H9 (cell line): ENCODE results near the gene HSD17B2. TPM values are rescaled to one million over a fixed set of nuclear protein-coding genes. Genes with fewer than 3 reads are reported as not detected.

Experiments used
- DNase-seq: peaks from one replicate; pipeline ENCODE4 v3.0.0-alpha.2; 2017
- H2AFZ ChIP-seq: one replicate; pipeline ENCODE4 v1.6.1; 2013; ENCODE audit warnings: mild to moderate bottlenecking, low read length, control low read depth, moderate library complexity
- H2AK5ac ChIP-seq: 2 replicates; pipeline ENCODE4 v1.6.1; 2013; ENCODE audit warnings: low read length, control low read depth, mixed read lengths; ENCODE audit not compliant: insufficient read length
- H2BK120ac ChIP-seq: one replicate; pipeline ENCODE4 v1.6.1; 2013; ENCODE audit warnings: low read depth, mild to moderate bottlenecking, low read length, control low read depth, inconsistent platforms; ENCODE audit not compliant: poor library complexity, severe bottlenecking
- H2BK12ac ChIP-seq: 2 replicates; pipeline ENCODE4 v1.6.1; 2013; ENCODE audit warnings: low read length, control low read depth, mixed read lengths, low read depth; ENCODE audit not compliant: insufficient read length
- H2BK15ac ChIP-seq: 2 replicates; pipeline ENCODE4 v1.6.1; 2013; ENCODE audit warnings: low read depth, low read length, control low read depth
- H2BK20ac ChIP-seq: one replicate; pipeline ENCODE4 v1.6.1; 2013; ENCODE audit warnings: low read depth, mild to moderate bottlenecking, low read length, control low read depth, inconsistent platforms; ENCODE audit not compliant: poor library complexity, severe bottlenecking
- H2BK5ac ChIP-seq: 2 replicates; pipeline ENCODE4 v1.6.1; 2013; ENCODE audit warnings: low read length, control low read depth, mixed read lengths; ENCODE audit not compliant: insufficient read length
- H3K14ac ChIP-seq: 2 replicates; pipeline ENCODE4 v1.6.1; 2013; ENCODE audit warnings: low read length, control low read depth; ENCODE audit not compliant: insufficient read depth
- H3K18ac ChIP-seq: 2 replicates; pipeline ENCODE4 v1.6.1; 2013; ENCODE audit warnings: low read depth, mild to moderate bottlenecking, mixed read lengths, low read length, control low read depth; ENCODE audit not compliant: insufficient read length
- H3K23ac ChIP-seq: 2 replicates; pipeline ENCODE4 v1.6.1; 2013; ENCODE audit warnings: low read length, control low read depth, mixed read lengths, low read depth; ENCODE audit not compliant: insufficient read length
- H3K23me2 ChIP-seq: 2 replicates; pipeline ENCODE4 v1.6.1; 2013; ENCODE audit warnings: low read depth, mild to moderate bottlenecking, mixed read lengths, low read length, control low read depth; ENCODE audit not compliant: insufficient read length, poor library complexity, severe bottlenecking
- H3K27ac ChIP-seq: 2 replicates; pipeline ENCODE4 v1.5.1; 2013; ENCODE audit warnings: low read length, control low read depth, mixed read lengths, low read depth; ENCODE audit not compliant: insufficient read length
- H3K27me3 ChIP-seq: 2 replicates; pipeline ENCODE4 v1.6.1; 2013; ENCODE audit warnings: low read length, control low read depth, inconsistent platforms; ENCODE audit not compliant: insufficient read depth
- H3K4ac ChIP-seq: 2 replicates; pipeline ENCODE4 v1.6.1; 2013; ENCODE audit warnings: low read depth, mild to moderate bottlenecking, control low read depth, inconsistent platforms, low read length, moderate library complexity
- H3K4me1 ChIP-seq: 2 replicates; pipeline ENCODE4 v1.6.1; 2013; ENCODE audit warnings: low read length, control low read depth, inconsistent platforms; ENCODE audit not compliant: insufficient read depth
- H3K4me2 ChIP-seq: 2 replicates; pipeline ENCODE4 v1.6.1; 2013; ENCODE audit warnings: low read length, control low read depth, mixed read lengths; ENCODE audit not compliant: insufficient read length, insufficient read depth
- H3K56ac ChIP-seq: 2 replicates; pipeline ENCODE4 v1.6.1; 2013; ENCODE audit warnings: low read depth, mild to moderate bottlenecking, mixed read lengths, low read length, control low read depth; ENCODE audit not compliant: insufficient read length
- H3K79me1 ChIP-seq: 2 replicates; pipeline ENCODE4 v1.6.1; 2013; ENCODE audit warnings: low read depth, mild to moderate bottlenecking, moderate library complexity, low read length, control low read depth, inconsistent platforms; ENCODE audit not compliant: insufficient read depth, poor library complexity, severe bottlenecking
- H3K79me2 ChIP-seq: 2 replicates; pipeline ENCODE4 v1.6.1; 2013; ENCODE audit warnings: low read length, control low read depth, inconsistent platforms; ENCODE audit not compliant: insufficient read depth
- H3K9ac ChIP-seq: 2 replicates; pipeline ENCODE4 v1.6.1; 2013; ENCODE audit warnings: low read length, control low read depth, mixed read lengths; ENCODE audit not compliant: insufficient read length; ENCODE audit errors: extremely low read depth
- H3K9me3 ChIP-seq: one replicate; pipeline ENCODE4 v1.6.1; 2013; ENCODE audit warnings: low read depth, low read length, inconsistent platforms; ENCODE audit not compliant: control insufficient read depth
- H3T11ph ChIP-seq: one replicate; pipeline ENCODE4 v1.6.1; 2013; ENCODE audit warnings: mild to moderate bottlenecking, low read length, control low read depth, inconsistent platforms
- H4K20me1 ChIP-seq: one replicate; pipeline ENCODE4 v1.6.1; 2013; ENCODE audit not compliant: control insufficient read depth, insufficient read length, insufficient read depth
- H4K5ac ChIP-seq: 2 replicates; pipeline ENCODE4 v1.6.1; 2013; ENCODE audit warnings: low read depth, mild to moderate bottlenecking, mixed read lengths, low read length, control low read depth; ENCODE audit not compliant: insufficient read length
- H4K8ac ChIP-seq: replicated peaks from 2 replicates; pipeline ENCODE4 v1.6.1; 2013; ENCODE audit warnings: low read length, control low read depth, mixed read lengths, low read depth; ENCODE audit not compliant: insufficient read length
- H4K91ac ChIP-seq: 2 replicates; pipeline ENCODE4 v1.6.1; 2013; ENCODE audit warnings: low read depth, mild to moderate bottlenecking, moderate library complexity, mixed read lengths, low read length, control low read depth; ENCODE audit not compliant: insufficient read length
- H3K27ac Mint-ChIP-seq, 3 experiments: 2 replicates in 2 of 3; 3 replicates in 1 of 3; pipeline ENCODE4 v1.8.0; 2020 to 2021; ENCODE audit warnings: mixed read lengths in 3 of 3, mild to moderate bottlenecking in 1 of 3, moderate library complexity in 1 of 3
- H3K27me3 Mint-ChIP-seq: 2 replicates; pipeline ENCODE4 v1.8.0; 2021; ENCODE audit warnings: low read depth, mild to moderate bottlenecking, moderate library complexity, mixed read lengths
- H3K36me3 Mint-ChIP-seq, 3 experiments: 2 replicates in 2 of 3; 3 replicates in 1 of 3; pipeline ENCODE4 v1.8.0; 2020 to 2021; ENCODE audit warnings: low read depth in 3 of 3, mixed read lengths in 3 of 3; ENCODE audit not compliant: insufficient read depth in 1 of 3
- H3K4me1 Mint-ChIP-seq, 2 experiments: 2 replicates each; pipeline ENCODE4 v1.8.0; 2020; ENCODE audit warnings: mixed read lengths in 2 of 2
- H3K4me3 Mint-ChIP-seq, 2 experiments: 2 replicates in 1 of 2; 3 replicates in 1 of 2; pipeline ENCODE4 v1.8.0; 2020 to 2021; ENCODE audit warnings: mild to moderate bottlenecking in 2 of 2, mixed read lengths in 2 of 2, moderate library complexity in 1 of 2
- H3K9me3 Mint-ChIP-seq, 2 experiments: 2 replicates in 1 of 2; 3 replicates in 1 of 2; pipeline ENCODE4 v1.8.0; 2020; ENCODE audit warnings: mild to moderate bottlenecking in 2 of 2, mixed read lengths in 2 of 2, moderate library complexity in 1 of 2
- WGBS: extraction: QIAGEN DNeasy Blood & Tissue Kit; methylation state at CpG from one replicate; pipeline ENCODE4 v1.1.7; 2013; ENCODE audit warnings: missing lambda C conversion rate, low lambda C conversion rate, mixed read lengths; ENCODE audit not compliant: insufficient read length; ENCODE audit errors: extremely low coverage; 5-methylcytosine and 5-hydroxymethylcytosine counted together
- total RNA-seq: library from RNA; stranded (reverse); gene quantifications from 2 replicates; pipeline ENCODE4 v1.2.1, GENCODE V29; 2021
- TF ChIP-seq, protein P1 (sequence below): fragments of 200-600 bp; sonication (generic); conservative IDR thresholded peaks from 3 replicates; pipeline ENCODE4 v1.8.0; 2021; ENCODE audit warnings: antibody characterized with exemption, mild to moderate bottlenecking

Gene HSD17B2
- total RNA-seq, 1 experiment from 2014 or later: not detected

GRCh38 chr16:81987706-81988105, 47.3 kb upstream of the HSD17B2 start:
- DNase-seq: no peak
- Histone ChIP-seq H3K27me3 (no peaks in the 10 kb centered on the region), H2BK12ac (no peak overlapping the region), H3K27ac (no peak overlapping the region), H3K9ac (no peak overlapping the region), H3K4me1 (no peaks in the 10 kb centered on the region), H3K9me3 (no peaks in the 10 kb centered on the region), H3K79me2 (no peaks in the 10 kb centered on the region), H3K14ac (no peak overlapping the region), H3K56ac (no peak overlapping the region), H4K5ac (no peak overlapping the region), H3K4me2 (no peak overlapping the region), H3K18ac (no peak overlapping the region), H3K79me1 (no peaks in the 10 kb centered on the region), H2BK20ac (no peak overlapping the region), H2AK5ac (no peak overlapping the region), H4K20me1 (no peaks in the 10 kb centered on the region), H3T11ph (no peak overlapping the region), H3K4ac (no peak overlapping the region), H4K91ac (no peak overlapping the region), H2BK120ac (no peak overlapping the region), H2BK5ac (no peak overlapping the region), H2BK15ac (no peak overlapping the region), H4K8ac (no peak overlapping the region), H2AFZ (no peak overlapping the region), H3K23me2 (no peaks in the 10 kb centered on the region), H3K23ac (no peak overlapping the region)
- Mint-ChIP-seq H3K9me3 (no peaks in the 10 kb centered on the region), H3K4me3 (no peak overlapping the region), H3K27ac (0 out of 7 replicates have a peak overlapping the region, but pooled peaks of 1 of the 3 experiments have one; percentile 14), H3K36me3 (no peaks in the 10 kb centered on the region), H3K27me3 (no peaks in the 10 kb centered on the region; the same call in 1 of the 2 replicates), H3K4me1 (peaks cover 7 to 8% of the 10 kb centered on the region in 2 experiments; a peak in 3 of 4 replicates)
- TF ChIP-seq, protein P1, sequence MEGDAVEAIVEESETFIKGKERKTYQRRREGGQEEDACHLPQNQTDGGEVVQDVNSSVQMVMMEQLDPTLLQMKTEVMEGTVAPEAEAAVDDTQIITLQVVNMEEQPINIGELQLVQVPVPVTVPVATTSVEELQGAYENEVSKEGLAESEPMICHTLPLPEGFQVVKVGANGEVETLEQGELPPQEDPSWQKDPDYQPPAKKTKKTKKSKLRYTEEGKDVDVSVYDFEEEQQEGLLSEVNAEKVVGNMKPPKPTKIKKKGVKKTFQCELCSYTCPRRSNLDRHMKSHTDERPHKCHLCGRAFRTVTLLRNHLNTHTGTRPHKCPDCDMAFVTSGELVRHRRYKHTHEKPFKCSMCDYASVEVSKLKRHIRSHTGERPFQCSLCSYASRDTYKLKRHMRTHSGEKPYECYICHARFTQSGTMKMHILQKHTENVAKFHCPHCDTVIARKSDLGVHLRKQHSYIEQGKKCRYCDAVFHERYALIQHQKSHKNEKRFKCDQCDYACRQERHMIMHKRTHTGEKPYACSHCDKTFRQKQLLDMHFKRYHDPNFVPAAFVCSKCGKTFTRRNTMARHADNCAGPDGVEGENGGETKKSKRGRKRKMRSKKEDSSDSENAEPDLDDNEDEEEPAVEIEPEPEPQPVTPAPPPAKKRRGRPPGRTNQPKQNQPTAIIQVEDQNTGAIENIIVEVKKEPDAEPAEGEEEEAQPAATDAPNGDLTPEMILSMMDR: no peak
- WGBS: no CpG with 5 or more reads among the region's 5 CpGs
